OCI-LY7 (cell line): Measurements from ENCODE around the gene FHIT. TPM values are rescaled to one million over a fixed set of nuclear protein-coding genes. Genes with fewer than 3 reads are reported as not detected.

Experiments used
- BruUV-seq: library from RNA; stranded (reverse); fragments of 400-500 nt; replicated peaks from 2 replicates; lab custom pipeline; 2021; lab: Mats Ljungman, UMichigan
- CTCF ChIA-PET: fragments of 300-600 bp; sonication (Branson Sonifier 250); formaldehyde crosslinking; loops from one replicate; lab custom pipeline; 2022; ENCODE audit warnings: antibody characterized with exemption; ENCODE audit not compliant: unreplicated experiment; lab: Charles Lee
- POLR2A ChIA-PET: fragments of 300-600 bp; sonication (Branson Sonifier 250); formaldehyde crosslinking; loops from one replicate; lab custom pipeline; 2022; ENCODE audit warnings: antibody characterized with exemption; lab: Charles Lee
- DNase-seq: peaks from one replicate; pipeline ENCODE4 v3.0.0-alpha.2; 2015; ENCODE audit warnings: low spot score
- H2AFZ ChIP-seq: fragments of 200-600 bp; sonication (generic), shearing (Covaris generic); 2 replicates; pipeline ENCODE4 v1.6.1; 2014; ENCODE audit warnings: mild to moderate bottlenecking, antibody characterized with exemption, low read length, moderate library complexity
- H3K27ac ChIP-seq: fragments of 200-600 bp; sonication (generic); 2 replicates; pipeline ENCODE4 v1.5.1; 2014; ENCODE audit warnings: mixed run types, low read depth, mild to moderate bottlenecking, moderate library complexity, low read length, inconsistent platforms; ENCODE audit not compliant: poor library complexity, severe bottlenecking
- H3K36me3 ChIP-seq: fragments of 200-600 bp; sonication (generic); 2 replicates; pipeline ENCODE4 v1.6.1; 2014; ENCODE audit warnings: mild to moderate bottlenecking, antibody characterized with exemption, low read length, moderate library complexity, mixed read lengths; ENCODE audit not compliant: insufficient read depth
- H3K4me1 ChIP-seq: fragments of 200-600 bp; sonication (generic); 2 replicates; pipeline ENCODE4 v1.5.1; 2014; ENCODE audit warnings: mild to moderate bottlenecking, low read length; ENCODE audit not compliant: insufficient read depth, poor library complexity, severe bottlenecking
- H3K4me2 ChIP-seq: fragments of 200-600 bp; sonication (generic); 2 replicates; pipeline ENCODE4 v1.6.1; 2014; ENCODE audit warnings: mild to moderate bottlenecking, low read length
- H3K4me3 ChIP-seq: fragments of 200-600 bp; sonication (generic); 2 replicates; pipeline ENCODE4 v1.5.1; 2014; ENCODE audit warnings: mild to moderate bottlenecking, low read depth, low read length; ENCODE audit not compliant: poor library complexity, severe bottlenecking
- H3K79me2 ChIP-seq: fragments of 200-600 bp; sonication (generic); 2 replicates; pipeline ENCODE4 v1.6.1; 2016; ENCODE audit warnings: low read depth, mild to moderate bottlenecking, low read length, moderate library complexity, mixed read lengths; ENCODE audit not compliant: insufficient read depth
- H3K9me2 ChIP-seq: fragments of 200-600 bp; sonication (generic); 2 replicates; pipeline ENCODE4 v1.6.1; 2016; ENCODE audit warnings: mild to moderate bottlenecking, low read length, mixed read lengths; ENCODE audit not compliant: insufficient read depth
- H3K9me3 ChIP-seq: fragments of 200-600 bp; sonication (generic); 2 replicates; pipeline ENCODE4 v1.6.1; 2014; ENCODE audit warnings: mild to moderate bottlenecking, mixed run types, low read length, mixed read lengths
- H4K20me1 ChIP-seq: fragments of 200-600 bp; sonication (generic); 2 replicates; pipeline ENCODE4 v1.6.1; 2014; ENCODE audit warnings: mild to moderate bottlenecking, antibody characterized with exemption, low read length, moderate library complexity, mixed read lengths; ENCODE audit not compliant: insufficient read depth
- EZH2phosphoT487 ChIP-seq: fragments of 200-600 bp; sonication (generic); IDR thresholded peaks from 2 replicates; pipeline ENCODE4 v1.6.1; 2018; ENCODE audit warnings: low read depth, borderline replicate concordance, mild to moderate bottlenecking, mixed run types, antibody characterized with exemption, low read length, moderate library complexity, mixed read lengths
- intact Hi-C: fragments of 100-400 bp; cut with micrococcal nuclease; formaldehyde crosslinking; loops from one replicate; pipeline ENCODE4 v1.10.0; 2022; ENCODE audit not compliant: unreplicated experiment
- total RNA-seq, 2 experiments: library from RNA; depleted of rRNA in 1 of 2; stranded (reverse); fragments of >200 nt in 1 of 2; shearing (Covaris generic) in 1 of 2; gene quantifications; 2 replicates each; pipeline ENCODE4 v1.2.3, GENCODE V29; 2014 to 2022
- TF ChIP-seq, protein P1 (sequence below): fragments of 200-600 bp; sonication (generic); conservative IDR thresholded peaks from 2 replicates; pipeline ENCODE4 v1.5.1; 2014; ENCODE audit warnings: mild to moderate bottlenecking, antibody characterized with exemption, low read length, moderate library complexity, mixed read lengths

Gene FHIT
- total RNA-seq, 2 experiments from 2014 or later = 5.0 to 10.9 TPM

DNA sequence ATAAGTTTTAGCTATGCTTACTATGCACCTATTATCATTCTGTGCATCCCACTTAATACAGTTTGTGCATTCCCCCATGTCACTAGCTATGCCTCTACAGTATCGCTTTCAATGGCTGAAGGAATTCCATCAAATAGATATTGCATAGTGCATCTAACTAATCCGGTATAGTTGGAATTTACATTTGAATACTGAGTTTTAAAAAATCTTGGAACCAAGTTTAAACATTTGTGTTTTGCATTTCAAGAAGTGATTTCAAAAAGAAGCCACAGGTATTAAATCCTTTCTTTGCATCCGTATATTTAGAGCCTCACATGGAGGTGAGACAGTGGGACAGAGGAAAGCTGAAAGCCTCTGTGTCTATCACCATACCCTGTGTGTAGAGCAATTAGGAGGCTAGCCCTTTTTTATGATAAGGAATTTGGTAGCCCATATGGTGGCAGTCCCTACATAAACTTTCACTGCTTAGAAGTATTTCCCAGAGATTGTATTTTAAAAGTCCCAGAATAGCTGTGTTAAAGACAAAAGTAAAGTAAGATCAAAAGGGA is 1241.2 kb downstream of the FHIT start:
- no peak for TF ChIP-seq EZH2phosphoT487
- TF ChIP-seq, protein P1, sequence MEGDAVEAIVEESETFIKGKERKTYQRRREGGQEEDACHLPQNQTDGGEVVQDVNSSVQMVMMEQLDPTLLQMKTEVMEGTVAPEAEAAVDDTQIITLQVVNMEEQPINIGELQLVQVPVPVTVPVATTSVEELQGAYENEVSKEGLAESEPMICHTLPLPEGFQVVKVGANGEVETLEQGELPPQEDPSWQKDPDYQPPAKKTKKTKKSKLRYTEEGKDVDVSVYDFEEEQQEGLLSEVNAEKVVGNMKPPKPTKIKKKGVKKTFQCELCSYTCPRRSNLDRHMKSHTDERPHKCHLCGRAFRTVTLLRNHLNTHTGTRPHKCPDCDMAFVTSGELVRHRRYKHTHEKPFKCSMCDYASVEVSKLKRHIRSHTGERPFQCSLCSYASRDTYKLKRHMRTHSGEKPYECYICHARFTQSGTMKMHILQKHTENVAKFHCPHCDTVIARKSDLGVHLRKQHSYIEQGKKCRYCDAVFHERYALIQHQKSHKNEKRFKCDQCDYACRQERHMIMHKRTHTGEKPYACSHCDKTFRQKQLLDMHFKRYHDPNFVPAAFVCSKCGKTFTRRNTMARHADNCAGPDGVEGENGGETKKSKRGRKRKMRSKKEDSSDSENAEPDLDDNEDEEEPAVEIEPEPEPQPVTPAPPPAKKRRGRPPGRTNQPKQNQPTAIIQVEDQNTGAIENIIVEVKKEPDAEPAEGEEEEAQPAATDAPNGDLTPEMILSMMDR = no peak
- no peak for DNase-seq
- BruUV-seq = no TSS peak
- Histone ChIP-seq H3K4me1 (peaks cover 7% of the 10 kb centered on the region), H3K27ac (no peak overlapping the region), H2AFZ (no peak overlapping the region), H3K36me3 (no peaks in the 10 kb centered on the region), H4K20me1 (no peaks in the 10 kb centered on the region), H3K79me2 (no peaks in the 10 kb centered on the region), H3K9me3 (no peaks in the 10 kb centered on the region; the same call in 1 of the 2 replicates), H3K9me2 (no peaks in the 10 kb centered on the region), H3K4me3 (no peak overlapping the region), H3K4me2 (no peak overlapping the region)
- POLR2A ChIA-PET = interaction anchor here (0.5 to 0.6 kb wide), 2 partner anchors 293 to 1174 kb away, joined by 3 to 4 read pairs; no protein-coding TSS in a partner anchor
- CTCF ChIA-PET = no interaction called here
- intact Hi-C loops = no loop called here

DNA sequence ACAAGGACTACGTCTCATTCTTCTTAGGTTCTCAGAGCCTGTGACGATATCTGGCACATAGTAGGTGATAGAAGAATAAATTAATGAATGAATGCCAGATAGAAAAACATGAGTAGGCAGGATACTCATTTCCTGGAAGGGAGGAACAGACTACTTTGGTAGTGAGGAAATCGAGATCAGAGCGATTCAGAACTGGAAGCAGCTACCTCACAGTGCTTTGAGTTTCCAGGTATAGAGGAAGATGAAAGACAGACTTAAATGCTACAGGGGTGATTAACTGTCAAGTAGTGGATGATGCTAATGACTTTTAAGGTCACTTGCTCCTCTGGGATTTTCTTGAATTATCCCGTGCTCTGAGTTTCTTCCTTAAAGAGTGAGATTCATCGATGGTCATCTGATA is 1249.9 kb downstream of the FHIT start:
- BruUV-seq = no TSS peak
- POLR2A ChIA-PET = no interaction called here

More for the DNA sequence above, 1249.9 kb downstream of the FHIT start:
- CTCF ChIA-PET = no interaction called here
- Histone ChIP-seq H3K79me2 (no peaks in the 10 kb centered on the region), H3K4me1 (no peaks in the 10 kb centered on the region), H3K4me3 (no peak overlapping the region), H4K20me1 (no peaks in the 10 kb centered on the region), H3K9me3 (no peaks in the 10 kb centered on the region), H3K9me2 (no peaks in the 10 kb centered on the region), H3K36me3 (no peaks in the 10 kb centered on the region), H3K4me2 (no peak overlapping the region), H2AFZ (no peak overlapping the region), H3K27ac (no peak overlapping the region)
- intact Hi-C loops = no loop called here
- TF ChIP-seq, protein P1 = no peak
- TF ChIP-seq EZH2phosphoT487 = no peak
- DNase-seq = no peak
